IMR-90 (cell line): ENCODE data around the gene OR51I2. TPM values are rescaled to one million over a fixed set of nuclear protein-coding genes. Genes with fewer than 3 reads are reported as not detected.

Experiments
- ATAC-seq: fragments of 200-7000 bp; cut with Tn5 transposase; 2 replicates; pipeline ENCODE4 v1.9.1; 2020; ENCODE audit warnings: low read depth, mild to moderate bottlenecking, moderate library complexity
- BruUV-seq: library from RNA; stranded (reverse); fragments of 400-500 nt; replicated peaks from 2 replicates; lab custom pipeline; 2021; lab: Mats Ljungman, UMichigan
- CTCF ChIA-PET: fragments of 300-600 bp; formaldehyde crosslinking; extraction: SDS; loops from one replicate; lab custom pipeline; 2021; ENCODE audit warnings: antibody characterized with exemption; lab: Yijun Ruan, JAX
- POLR2A ChIA-PET: fragments of 300-600 bp; sonication (Branson Sonifier 250); formaldehyde crosslinking; loops from one replicate; lab custom pipeline; 2022; ENCODE audit warnings: antibody characterized with exemption; ENCODE audit not compliant: unreplicated experiment; lab: Charles Lee
- DNase-seq: peaks from one replicate; pipeline ENCODE4 v3.0.0; 2013
- H2AFZ ChIP-seq: replicated peaks from 2 replicates; pipeline ENCODE3; 2013; ENCODE audit warnings: low read length, mild to moderate bottlenecking; ENCODE audit not compliant: poor library complexity
- H2AK5ac ChIP-seq: 2 replicates; pipeline ENCODE4 v1.6.1; 2013; ENCODE audit warnings: low read depth, low read length, inconsistent platforms
- H2AK9ac ChIP-seq: replicated peaks from 2 replicates; pipeline ENCODE3; 2013; ENCODE audit warnings: mild to moderate bottlenecking, low read depth, low read length, moderate library complexity; ENCODE audit not compliant: poor library complexity
- H2BK120ac ChIP-seq: 2 replicates; pipeline ENCODE4 v1.6.1; 2013; ENCODE audit warnings: low read depth, low read length, inconsistent platforms
- H2BK15ac ChIP-seq: 3 replicates; pipeline ENCODE4 v1.6.1; 2013; ENCODE audit warnings: low read depth, low read length, inconsistent platforms
- H2BK20ac ChIP-seq: 2 replicates; pipeline ENCODE4 v1.6.1; 2013; ENCODE audit warnings: low read depth, mild to moderate bottlenecking, inconsistent platforms, low read length, moderate library complexity
- H2BK5ac ChIP-seq: 2 replicates; pipeline ENCODE4 v1.6.1; 2013; ENCODE audit warnings: mild to moderate bottlenecking, low read depth, low read length, inconsistent platforms; ENCODE audit not compliant: poor library complexity, severe bottlenecking
- H3K14ac ChIP-seq: replicated peaks from 2 replicates; pipeline ENCODE4 v1.6.1; 2013; ENCODE audit warnings: low read depth, low read length, inconsistent platforms
- H3K18ac ChIP-seq: 2 replicates; pipeline ENCODE4 v1.6.1; 2013; ENCODE audit warnings: low read depth, low read length, control low read depth
- H3K23ac ChIP-seq: 2 replicates; pipeline ENCODE4 v1.6.1; 2013; ENCODE audit warnings: low read depth, low read length, inconsistent platforms
- H3K27ac ChIP-seq: 2 replicates; pipeline ENCODE4 v1.5.1; 2013; ENCODE audit warnings: mild to moderate bottlenecking, control low read depth, low read length; ENCODE audit not compliant: insufficient read depth
- H3K27me3 ChIP-seq: 2 replicates; pipeline ENCODE4 v1.6.1; 2013; ENCODE audit warnings: low read length; ENCODE audit not compliant: control insufficient read depth, insufficient read depth
- H3K36me3 ChIP-seq: 2 replicates; pipeline ENCODE4 v1.6.1; 2013; ENCODE audit warnings: low read length, mixed read lengths; ENCODE audit not compliant: control insufficient read depth, insufficient read depth
- H3K4ac ChIP-seq: 2 replicates; pipeline ENCODE4 v1.6.1; 2013; ENCODE audit warnings: low read depth, low read length, inconsistent platforms
- H3K4me1 ChIP-seq: 2 replicates; pipeline ENCODE4 v1.6.1; 2013; ENCODE audit warnings: low read length, mixed read lengths; ENCODE audit not compliant: control insufficient read depth, insufficient read depth
- H3K4me2 ChIP-seq: 2 replicates; pipeline ENCODE4 v1.6.1; 2013; ENCODE audit warnings: low read depth, mild to moderate bottlenecking, control low read depth, low read length, moderate library complexity
- H3K4me3 ChIP-seq: 2 replicates; pipeline ENCODE4 v1.5.1; 2013; ENCODE audit warnings: low read depth, mild to moderate bottlenecking, control low read depth, low read length, moderate library complexity; ENCODE audit not compliant: insufficient read depth
- H3K56ac ChIP-seq: 2 replicates; pipeline ENCODE4 v1.6.1; 2013; ENCODE audit warnings: low read length, inconsistent platforms; ENCODE audit not compliant: insufficient read depth; ENCODE audit errors: extremely low read depth
- H3K79me1 ChIP-seq, 2 experiments: 2 replicates each; pipeline ENCODE4 v1.6.1; 2013; ENCODE audit warnings: low read length in 2 of 2, inconsistent platforms in 1 of 2, low read depth in 1 of 2
- H3K9ac ChIP-seq: 2 replicates; pipeline ENCODE4 v1.6.1; 2013; ENCODE audit warnings: low read depth, low read length, control low read depth
- H3K9me1 ChIP-seq: 2 replicates; pipeline ENCODE4 v1.6.1; 2013; ENCODE audit warnings: low read length, inconsistent platforms; ENCODE audit not compliant: insufficient read depth
- H3K9me3 ChIP-seq: 2 replicates; pipeline ENCODE4 v1.6.1; 2013; ENCODE audit warnings: low read length; ENCODE audit not compliant: control insufficient read depth, insufficient read depth
- H4K20me1 ChIP-seq: 2 replicates; pipeline ENCODE4 v1.6.1; 2013; ENCODE audit warnings: low read length, inconsistent platforms; ENCODE audit not compliant: insufficient read depth
- H4K5ac ChIP-seq: 2 replicates; pipeline ENCODE4 v1.6.1; 2013; ENCODE audit warnings: mild to moderate bottlenecking, low read depth, low read length, control low read depth
- H4K8ac ChIP-seq, 2 experiments: 2 replicates each; pipeline ENCODE4 v1.6.1; 2013; ENCODE audit warnings: low read depth in 2 of 2, low read length in 2 of 2, control low read depth in 1 of 2, inconsistent platforms in 1 of 2
- H4K91ac ChIP-seq: 2 replicates; pipeline ENCODE4 v1.6.1; 2013; ENCODE audit warnings: low read depth, low read length, inconsistent platforms; ENCODE audit not compliant: insufficient read depth
- FOS ChIP-seq: fragments of 150-350 bp; IDR thresholded peaks from 2 replicates; pipeline ENCODE4 v1.6.1; 2016; ENCODE audit warnings: low read depth, low read length
- MAFK ChIP-seq: IDR thresholded peaks from 2 replicates; pipeline ENCODE4 v1.6.1; 2012; ENCODE audit warnings: low read depth, low read length, improper control_type of control experiment
- NFE2L2 ChIP-seq: fragments of 150-350 bp; IDR thresholded peaks from 2 replicates; pipeline ENCODE4 v1.6.1; 2016; ENCODE audit warnings: low read depth, mild to moderate bottlenecking, low read length
- POLR2A ChIP-seq: IDR thresholded peaks from 2 replicates; pipeline ENCODE4 v1.6.1; 2012; ENCODE audit warnings: mild to moderate bottlenecking, low read depth, low read length
- RAD21 ChIP-seq: IDR thresholded peaks from 2 replicates; pipeline ENCODE4 v1.6.1; 2012; ENCODE audit warnings: low read length, improper control_type of control experiment
- RCOR1 ChIP-seq: IDR thresholded peaks from 2 replicates; pipeline ENCODE4 v1.6.1; 2012; ENCODE audit warnings: mild to moderate bottlenecking, low read length, improper control_type of control experiment; ENCODE audit not compliant: insufficient replicate concordance
- WGBS, 2 experiments: methylation state at CpG; one replicate each; pipeline versions ENCODE4 v1.1.5 to v1.1.7; 2013; ENCODE audit warnings: missing lambda C conversion rate in 2 of 2; ENCODE audit not compliant: insufficient read length in 1 of 2; ENCODE audit errors: extremely low coverage in 2 of 2; 5-methylcytosine and 5-hydroxymethylcytosine counted together
- dilution Hi-C: fragments of 300-500 bp; cut with HindIII; formaldehyde crosslinking; loops from one replicate; pipeline ENCODE4 v1.14.3; 2018; ENCODE audit warnings: low sequenced_read_pairs; ENCODE audit not compliant: unreplicated experiment
- in situ Hi-C: fragments of 300-500 bp; cut with MboI; formaldehyde crosslinking; loops from 3 replicates; pipeline ENCODE4 v1.14.3; 2019; ENCODE audit warnings: low sequenced_read_pairs, inconsistent platforms, mixed read lengths
- intact Hi-C: fragments of 100-400 bp; cut with micrococcal nuclease; formaldehyde crosslinking; loops from 2 replicates; pipeline ENCODE4 v1.10.0; 2022
- polyA plus RNA-seq, 3 experiments: library from polyadenylated mRNA; depleted of rRNA; stranded (reverse); fragments of >200 nt; gene quantifications; 2 replicates each; pipeline ENCODE4 v1.2.3, GENCODE V29; 2012; ENCODE audit warnings: low replicate concordance in 1 of 3
- total RNA-seq: library from RNA; depleted of rRNA; stranded (reverse); fragments of >200 nt; gene quantifications from 2 replicates; pipeline ENCODE4 v1.2.3, GENCODE V29; 2012

OR51I2 gene
- total and polyA plus RNA-seq, 2 of the 4 experiments (the other 2 are of a cell fraction) = not detected

GRCh38 chr11:5467527-5467926 is 18.4 kb downstream of the OR51I2 start:
- no peak overlapping the region for H3K56ac ChIP-seq
- H3K4ac ChIP-seq = no peak overlapping the region
- DNase-seq (no peak), ATAC-seq (no peak)
- 0% methylated on average over 1 of the region's 2 CpGs; no CpG with 5 or more reads in 1 of the 2 experiments for whole genome bisulfite sequencing, 2 experiments
- H2BK15ac ChIP-seq = no peak overlapping the region
- H3K4me3 ChIP-seq = no peak overlapping the region
- H3K14ac ChIP-seq = no peak overlapping the region
- peaks cover 4% of the 10 kb centered on the region for H3K27me3 ChIP-seq
- no peak overlapping the region for H2BK20ac ChIP-seq
- H2AK5ac ChIP-seq = no peak overlapping the region
- H3K79me1 ChIP-seq = no peaks in the 10 kb centered on the region
- H3K9ac ChIP-seq = no peak overlapping the region
- ChIA-PET CTCF (no interaction called here), POLR2A (no interaction called here)
- H3K4me1 ChIP-seq = no peaks in the 10 kb centered on the region
- no peak overlapping the region for H2AFZ ChIP-seq
- H3K4me2 ChIP-seq = no peak overlapping the region
- H2AK9ac ChIP-seq = no peak overlapping the region
- H3K36me3 ChIP-seq = no peaks in the 10 kb centered on the region
- no peak overlapping the region for H4K8ac ChIP-seq
- in situ Hi-C loops = no loop called here
- no peak overlapping the region for H3K27ac ChIP-seq
- intact Hi-C loops = no loop called here
- H4K5ac ChIP-seq = no peak overlapping the region
- TF ChIP-seq FOS (no peak), POLR2A (no peak), NFE2L2 (no peak), RCOR1 (no peak), MAFK (no peak), RAD21 (no peak)
- dilution Hi-C loops = no loop called here
- no peaks in the 10 kb centered on the region for H4K20me1 ChIP-seq
- H2BK120ac ChIP-seq = no peak overlapping the region
- H3K9me3 ChIP-seq = no peaks in the 10 kb centered on the region
- no peaks in the 10 kb centered on the region for H3K9me1 ChIP-seq
- H3K18ac ChIP-seq = no peak overlapping the region
- no peak overlapping the region for H3K23ac ChIP-seq
- H4K91ac ChIP-seq = no peak overlapping the region
- no peak overlapping the region for H2BK5ac ChIP-seq
- BruUV-seq = no TSS peak
